ENCODE measurements around the gene PA2G4.

PA2G4 gene

GRCh38 chr12:56127888-56128669 lies 23.7 kb downstream of the PA2G4 start, which contains the start of gene ESYT1:
Gene ESYT1 (plus strand): TSS chr12:56128267. CDS start chr12:56128320, 53 bp downstream.
- peak within 1 kb of the TSS; percentile 74 to 91 for H3K4me3 ChIP-seq
- DNase-seq: peak; percentile 100
- no peak for TF ChIP-seq CTCF (IDR thresholded peaks at IDR 0.05)
- peaks cover 22 to 30% (median 27%) of the 10 kb centered on the region in 3 donors for H3K36me3 ChIP-seq
- intact Hi-C loops (cut with DNase I; ENCODE audit: low total_unique reads): loop anchor here (2.0 to 5.0 kb wide), 2 partner anchors 34 to 61 kb away; partner anchors contain the start of gene SMARCC2
- H3K27me3 ChIP-seq: no peaks in the 10 kb centered on the region
- H3K4me1 ChIP-seq: peaks cover 9 to 36% (median 26%) of the 10 kb centered on the region in 4 donors
- peak within 1 kb of the TSS; percentile 95 to 99 for H3K27ac ChIP-seq
- H3K9me3 ChIP-seq: no peaks in the 10 kb centered on the region

GRCh38 chr12:56128670-56129205 lies 24.4 kb downstream of the PA2G4 start:
- no peak for TF ChIP-seq CTCF (IDR thresholded peaks at IDR 0.05)
- H3K9me3 ChIP-seq: no peaks in the 10 kb centered on the region
- peak overlapping the region; percentile 74 to 91 for H3K4me3 ChIP-seq
- peaks cover 28 to 36% (median 34%) of the 10 kb centered on the region in 3 donors for H3K36me3 ChIP-seq
- intact Hi-C loops (cut with DNase I; ENCODE audit: low total_unique reads): loop anchor here (5.0 kb wide), 1 partner anchor 34 kb away; no protein-coding TSS in a partner anchor
- DNase-seq: peak in 1 of 2 donors; percentile 79
- H3K27ac ChIP-seq: peak overlapping the region; percentile 95 to 99
- H3K27me3 ChIP-seq: no peaks in the 10 kb centered on the region
- H3K4me1 ChIP-seq: peaks cover 9 to 36% (median 26%) of the 10 kb centered on the region in 4 donors

GRCh38 chr12:56129206-56129941 lies 25.0 kb downstream of the PA2G4 start:
- peak overlapping the region; percentile 95 to 99 for H3K27ac ChIP-seq
- peaks cover 9 to 36% (median 26%) of the 10 kb centered on the region in 4 donors for H3K4me1 ChIP-seq
- H3K9me3 ChIP-seq: no peaks in the 10 kb centered on the region
- no peaks in the 10 kb centered on the region for H3K27me3 ChIP-seq
- intact Hi-C loops (cut with DNase I; ENCODE audit: low total_unique reads): loop anchor here (5.0 kb wide), 1 partner anchor 33 kb away; no protein-coding TSS in a partner anchor
- peaks cover 33 to 42% (median 40%) of the 10 kb centered on the region in 3 donors for H3K36me3 ChIP-seq
- TF ChIP-seq CTCF (IDR thresholded peaks at IDR 0.05): no peak
- peak overlapping the region; percentile 74 to 91 for H3K4me3 ChIP-seq
- DNase-seq: peak; percentile 68 to 85

- Histone ChIP-seq H3K4me3 (peak overlapping the region; percentile 74 to 91), H3K27ac (peak overlapping the region; percentile 95 to 99), H3K4me1 (peaks cover 9 to 36% (median 26%) of the 10 kb centered on the region in 4 donors), H3K36me3 (peaks cover 39 to 49% (median 45%) of the 10 kb centered on the region in 3 donors), H3K27me3 (no peaks in the 10 kb centered on the region), H3K9me3 (no peaks in the 10 kb centered on the region)
- intact Hi-C loops (cut with DNase I; ENCODE audit: low total_unique reads): loop anchor here (5.0 kb wide), 2 partner anchors 32 to 132 kb away; no protein-coding TSS in a partner anchor
- no peak for TF ChIP-seq CTCF (IDR thresholded peaks at IDR 0.05)
- DNase-seq: peak; percentile 48 to 83
Observed at GRCh38 chr12:56129942-56130495, 25.7 kb downstream of the PA2G4 start.

GRCh38 chr12:56130876-56131275 lies 26.5 kb downstream of the PA2G4 start:
- no peak overlapping the region for H3K4me3 ChIP-seq
- peaks cover 9 to 32% (median 24%) of the 10 kb centered on the region in 4 donors for H3K4me1 ChIP-seq
- no peaks in the 10 kb centered on the region for H3K27me3 ChIP-seq
- no peaks in the 10 kb centered on the region for H3K9me3 ChIP-seq
- DNase-seq: no peak
- H3K36me3 ChIP-seq: peaks cover 46 to 57% (median 53%) of the 10 kb centered on the region in 3 donors
- TF ChIP-seq CTCF (IDR thresholded peaks at IDR 0.05): no peak
- intact Hi-C loops (cut with DNase I; ENCODE audit: low total_unique reads): loop anchor here (5.0 kb wide), 1 partner anchor 131 kb away; no protein-coding TSS in a partner anchor
- peak overlapping the region; percentile 95 to 99 for H3K27ac ChIP-seq

Measured in tibial artery (tissue), 4 donors.